H1 (cell line): ENCODE measurements around the gene NEMF. TPM values are rescaled to one million over a fixed set of nuclear protein-coding genes. Genes with fewer than 3 reads are reported as not detected.

Experiments
- CTCF ChIA-PET: fragments of 300-600 bp; sonication (Branson Sonifier 250); formaldehyde crosslinking; loops from one replicate; lab custom pipeline; 2021; ENCODE audit not compliant: partially characterized antibody; lab: Charles Lee
- POLR2A ChIA-PET: fragments of 300-600 bp; sonication (Branson Sonifier 250); formaldehyde crosslinking; loops from one replicate; lab custom pipeline; 2021; ENCODE audit warnings: inconsistent platforms; ENCODE audit not compliant: partially characterized antibody; lab: Charles Lee
- DNase-seq, 2 experiments: peaks; one replicate each; pipeline versions ENCODE4 v3.0.0 to v3.0.0-alpha.2; 2010 to 2022; ENCODE audit warnings: low spot score in 2 of 2, low read depth in 1 of 2, mixed read lengths in 1 of 2
- FAIRE-seq: peaks from 2 replicates; lab custom pipeline; 2011; peaks lifted over from hg19 to GRCh38; lab: Jason Lieb, UNC
- H2AFZ ChIP-seq: 2 replicates; pipeline ENCODE4 v1.8.1; 2012; ENCODE audit warnings: low read length, inconsistent platforms
- H2AK5ac ChIP-seq: 2 replicates; pipeline ENCODE4 v1.6.1; 2013; ENCODE audit warnings: low read depth, low read length
- H2BK120ac ChIP-seq: replicated peaks from 2 replicates; pipeline ENCODE3; 2013; ENCODE audit warnings: low read depth, low read length, inconsistent platforms
- H2BK12ac ChIP-seq: 2 replicates; pipeline ENCODE4 v1.6.1; 2013; ENCODE audit warnings: low read depth, low read length
- H2BK15ac ChIP-seq: 2 replicates; pipeline ENCODE4 v1.6.1; 2013; ENCODE audit warnings: low read length
- H2BK20ac ChIP-seq: 2 replicates; pipeline ENCODE4 v1.6.1; 2013; ENCODE audit warnings: low read length
- H2BK5ac ChIP-seq: 2 replicates; pipeline ENCODE4 v1.6.1; 2013; ENCODE audit warnings: low read depth, low read length
- H3K14ac ChIP-seq: 2 replicates; pipeline ENCODE4 v1.6.1; 2013; ENCODE audit warnings: inconsistent platforms; ENCODE audit not compliant: insufficient read length
- H3K18ac ChIP-seq: 2 replicates; pipeline ENCODE4 v1.6.1; 2013; ENCODE audit warnings: low read length; ENCODE audit errors: extremely low read depth
- H3K23ac ChIP-seq: 2 replicates; pipeline ENCODE4 v1.6.1; 2013; ENCODE audit warnings: inconsistent platforms; ENCODE audit not compliant: insufficient read length
- H3K23me2 ChIP-seq: 2 replicates; pipeline ENCODE4 v1.6.1; 2013; ENCODE audit warnings: low read depth, low read length
- H3K27ac ChIP-seq: 2 replicates; pipeline ENCODE4 v1.6.1; 2011; ENCODE audit warnings: low read depth, low read length, inconsistent platforms
- H3K27me3 ChIP-seq, 4 experiments: replicated peaks in 1 of 4; 1 replicate in 1 of 4; 2 replicates in 3 of 4; pipeline versions ENCODE4 v1.6.1 to v1.8.1; 2011 to 2013; ENCODE audit warnings: low read length in 3 of 4, mild to moderate bottlenecking in 3 of 4, inconsistent platforms in 2 of 4, mixed read lengths in 2 of 4, moderate library complexity in 1 of 4; ENCODE audit not compliant: control insufficient read depth in 3 of 4, insufficient read depth in 3 of 4; ENCODE audit errors: extremely low read depth in 1 of 4
- H3K36me3 ChIP-seq, 4 experiments: 2 replicates each; pipeline versions ENCODE4 v1.6.1 to v1.8.1; 2011 to 2013; ENCODE audit warnings: mild to moderate bottlenecking in 4 of 4, low read length in 3 of 4, moderate library complexity in 2 of 4, control low read depth in 1 of 4, inconsistent platforms in 1 of 4; ENCODE audit not compliant: insufficient read depth in 4 of 4, control insufficient read depth in 2 of 4
- H3K4ac ChIP-seq: replicated peaks from 2 replicates; pipeline ENCODE3; 2013; ENCODE audit warnings: low read length, low read depth, mixed read lengths, inconsistent platforms; ENCODE audit not compliant: insufficient read length
- H3K4me1 ChIP-seq, 4 experiments: replicated peaks in 1 of 4; 1 replicate in 1 of 4; 2 replicates in 3 of 4; pipeline versions ENCODE4 v1.6.1 to v1.8.1; 2011 to 2013; ENCODE audit warnings: low read length in 3 of 4, inconsistent platforms in 2 of 4, mixed read lengths in 1 of 4; ENCODE audit not compliant: insufficient read depth in 4 of 4, control insufficient read depth in 3 of 4
- H3K4me2 ChIP-seq, 2 experiments: 2 replicates each; pipeline versions ENCODE4 v1.6.1 to v1.8.1; 2011 to 2013; ENCODE audit warnings: low read depth in 2 of 2, low read length in 2 of 2, control low read depth in 1 of 2, inconsistent platforms in 1 of 2, mild to moderate bottlenecking in 1 of 2; ENCODE audit not compliant: insufficient read depth in 1 of 2
- H3K4me3 ChIP-seq, 4 experiments: fragments of 200-600, 300-600 bp in 1 of 4; sonication (generic), shearing (Covaris generic), sonication (Bioruptor Twin) in 1 of 4; 2 replicates each; pipeline versions ENCODE4 v1.5.1 to v1.8.1; 2011 to 2016; ENCODE audit warnings: low read length in 4 of 4, low read depth in 3 of 4, control low read depth in 2 of 4, inconsistent platforms in 2 of 4, mild to moderate bottlenecking in 2 of 4, mixed read lengths in 1 of 4, moderate library complexity in 1 of 4; ENCODE audit not compliant: insufficient read depth in 2 of 4; ENCODE audit errors: extremely low read depth in 1 of 4
- H3K56ac ChIP-seq: replicated peaks from 2 replicates; pipeline ENCODE3; 2013; ENCODE audit warnings: low read depth, mild to moderate bottlenecking, mixed read lengths, low read length, inconsistent platforms; ENCODE audit not compliant: insufficient read length
- H3K79me1 ChIP-seq: 2 replicates; pipeline ENCODE4 v1.6.1; 2013; ENCODE audit warnings: low read depth, low read length, control low read depth
- H3K79me2 ChIP-seq, 2 experiments: 2 replicates each; pipeline versions ENCODE4 v1.6.1 to v1.8.1; 2012 to 2013; ENCODE audit warnings: low read length in 2 of 2, mild to moderate bottlenecking in 2 of 2, inconsistent platforms in 1 of 2; ENCODE audit not compliant: insufficient read depth in 2 of 2, control insufficient read depth in 1 of 2
- H3K9ac ChIP-seq, 4 experiments: replicated peaks in 1 of 4; 1 replicate in 1 of 4; 2 replicates in 3 of 4; pipeline versions ENCODE4 v1.6.1 to v1.8.1; 2011 to 2013; ENCODE audit warnings: low read depth in 3 of 4, low read length in 3 of 4, control low read depth in 2 of 4, mild to moderate bottlenecking in 2 of 4, moderate library complexity in 2 of 4, inconsistent platforms in 1 of 4; ENCODE audit errors: extremely low read depth in 1 of 4
- H3K9me3 ChIP-seq, 2 experiments: 2 replicates each; pipeline versions ENCODE4 v1.6.1 to v1.8.1; 2012 to 2013; ENCODE audit warnings: mild to moderate bottlenecking in 2 of 2, moderate library complexity in 2 of 2, control low read depth in 1 of 2, inconsistent platforms in 1 of 2, low read depth in 1 of 2, low read length in 1 of 2, mixed read lengths in 1 of 2; ENCODE audit not compliant: insufficient read depth in 2 of 2
- H4K20me1 ChIP-seq, 2 experiments: replicated peaks in 1 of 2; 2 replicates each; pipeline versions ENCODE3 to v1.8.1; 2011 to 2013; ENCODE audit warnings: inconsistent platforms in 2 of 2, low read length in 2 of 2, mild to moderate bottlenecking in 1 of 2; ENCODE audit not compliant: insufficient read depth in 2 of 2, control insufficient read depth in 1 of 2
- H4K5ac ChIP-seq: 2 replicates; pipeline ENCODE4 v1.6.1; 2013; ENCODE audit warnings: low read length, low read depth, mixed read lengths, inconsistent platforms; ENCODE audit not compliant: insufficient read length
- H4K8ac ChIP-seq: 2 replicates; pipeline ENCODE4 v1.8.0; 2013; ENCODE audit warnings: mild to moderate bottlenecking, moderate library complexity, low read length, inconsistent platforms; ENCODE audit not compliant: insufficient read depth; ENCODE audit errors: extremely low read depth
- H4K91ac ChIP-seq: replicated peaks from 2 replicates; pipeline ENCODE3; 2013; ENCODE audit warnings: low read length, mixed read lengths, inconsistent platforms; ENCODE audit not compliant: insufficient read length
- ATF3 ChIP-seq: IDR thresholded peaks from 2 replicates; pipeline ENCODE4 v1.6.1; 2011; ENCODE audit warnings: low read depth, mild to moderate bottlenecking, low read length; ENCODE audit not compliant: insufficient read depth
- CREB1 ChIP-seq: IDR thresholded peaks from 2 replicates; pipeline ENCODE4 v1.6.1; 2012; ENCODE audit warnings: inconsistent platforms
- PHF8 ChIP-seq: fragments of 200-600 bp; sonication (generic); conservative IDR thresholded peaks from 2 replicates; pipeline ENCODE4 v1.7.1; 2012; ENCODE audit warnings: low read depth, mild to moderate bottlenecking, inconsistent platforms, low read length, moderate library complexity
- SAP30 ChIP-seq: fragments of 300-600 bp; sonication (generic); IDR thresholded peaks from 2 replicates; pipeline ENCODE4 v1.7.1; 2012; ENCODE audit warnings: low read length, moderate library complexity, mild to moderate bottlenecking, inconsistent platforms; ENCODE audit not compliant: insufficient read depth, insufficient replicate concordance
- SP2 ChIP-seq: IDR thresholded peaks from 2 replicates; pipeline ENCODE4 v1.6.1; 2012; ENCODE audit warnings: mild to moderate bottlenecking, low read length, inconsistent platforms
- TEAD4 ChIP-seq: IDR thresholded peaks from 2 replicates; pipeline ENCODE4 v1.6.1; 2012; ENCODE audit warnings: low read depth, low read length, inconsistent platforms, mixed read lengths
- WGBS, 2 experiments: shearing (Covaris generic) in 1 of 2; methylation state at CpG; one replicate each; pipeline versions ENCODE4 v1.1.6 to v1.1.7; 2013 to 2015; ENCODE audit warnings: low lambda C conversion rate in 2 of 2, mixed read lengths in 2 of 2, inconsistent platforms in 1 of 2, low coverage in 1 of 2, missing lambda C conversion rate in 1 of 2; ENCODE audit not compliant: insufficient replicate concordance in 2 of 2, insufficient coverage in 1 of 2, insufficient read length in 1 of 2; ENCODE audit errors: extremely low coverage in 1 of 2, missing lambda C conversion rate in 1 of 2; 5-methylcytosine and 5-hydroxymethylcytosine counted together
- polyA plus RNA-seq, 7 experiments: library from polyadenylated mRNA; depleted of rRNA in 3 of 7; stranded (reverse) in 5 of 7; unstranded in 2 of 7; fragments of >200 nt in 5 of 7; fragments of 200-250 nt in 2 of 7; gene quantifications; 1 replicate in 5 of 7; 2 replicates in 1 of 7; 4 replicates in 1 of 7; pipeline versions ENCODE4 v1.2.1 to v1.2.3, GENCODE V29; 2011 to 2013; ENCODE audit warnings: missing spikeins in 2 of 7, mixed read lengths in 2 of 7
- total RNA-seq: library from RNA; stranded (reverse); fragmentation: NEBNext Ultra II Directional; extraction: Animal tissue kit (Norgen Biotek cat#: 25700); gene quantifications from 2 replicates; pipeline ENCODE4 v1.2.1, GENCODE V29; 2021

Gene NEMF
- total and polyA plus RNA-seq, 2 of the 8 experiments (the other 6 are each of a cell fraction or from before 2014, with no cell fraction given) = 8.3 to 45.5 TPM

- Histone ChIP-seq H3K79me2 (no peaks in the 10 kb centered on the region), H3K23ac (no peak overlapping the region), H3K18ac (no peak overlapping the region), H3K4me3 (no peak overlapping the region), H2BK12ac (no peak overlapping the region), H3K9ac (no peak overlapping the region), H3K4ac (no peak overlapping the region), H3K14ac (no peak overlapping the region), H3K9me3 (no peaks in the 10 kb centered on the region), H2BK15ac (no peak overlapping the region), H3K79me1 (no peaks in the 10 kb centered on the region), H3K56ac (no peak overlapping the region), H3K27me3 (no peaks in the 10 kb centered on the region), H3K4me1 (peaks cover 0 to 4% (median 0%) of the 10 kb centered on the region in 4 experiments; a peak in 2 of 7 replicates), H2AK5ac (no peak overlapping the region), H3K36me3 (no peaks in the 10 kb centered on the region), H4K20me1 (no peaks in the 10 kb centered on the region), H4K5ac (no peak overlapping the region), H2BK20ac (no peak overlapping the region), H3K27ac (no peak overlapping the region), H3K4me2 (no peak overlapping the region), H2BK120ac (no peak overlapping the region), H2AFZ (no peak overlapping the region), H4K8ac (no peak overlapping the region), H3K23me2 (peaks cover 7% of the 10 kb centered on the region; the same call in 1 of the 2 replicates), H4K91ac (no peak overlapping the region), H2BK5ac (no peak overlapping the region)
- ChIA-PET POLR2A (interaction anchor here (0.7 to 1.2 kb wide), 3 partner anchors 35 to 249 kb away, joined by 3 read pairs; partner anchors contain the start of genes ARF6 and RPL36AL), CTCF (interaction anchor here (0.6 to 1.3 kb wide), 4 partner anchors 22 to 224 kb away, joined by 3 read pairs; no protein-coding TSS in a partner anchor)
- DNase-seq = no peak
- 92% methylated on average over 6 of the region's 6 CpGs; no CpG with 5 or more reads in 1 of the 2 experiments for WGBS, 2 experiments
- no peak for TF ChIP-seq SP2
- TF ChIP-seq PHF8 = no peak
- TF ChIP-seq CREB1 = no peak
- TF ChIP-seq ATF3 = no peak
- no peak for TF ChIP-seq SAP30
- TF ChIP-seq TEAD4 = no peak
- no peak for FAIRE-seq
Measured at GRCh38 chr14:49857427-49858003, 4.9 kb upstream of the NEMF start.
